HG02973 (cell line): ENCODE data around the gene ST3GAL5.

Experiments used
- ATAC-seq: cut with Tn5 transposase; IDR thresholded peaks from one replicate; pipeline ENCODE4 v1.9.1; 2021; ENCODE audit warnings: moderate library complexity; ENCODE audit not compliant: unreplicated experiment

Gene ST3GAL5

DNA sequence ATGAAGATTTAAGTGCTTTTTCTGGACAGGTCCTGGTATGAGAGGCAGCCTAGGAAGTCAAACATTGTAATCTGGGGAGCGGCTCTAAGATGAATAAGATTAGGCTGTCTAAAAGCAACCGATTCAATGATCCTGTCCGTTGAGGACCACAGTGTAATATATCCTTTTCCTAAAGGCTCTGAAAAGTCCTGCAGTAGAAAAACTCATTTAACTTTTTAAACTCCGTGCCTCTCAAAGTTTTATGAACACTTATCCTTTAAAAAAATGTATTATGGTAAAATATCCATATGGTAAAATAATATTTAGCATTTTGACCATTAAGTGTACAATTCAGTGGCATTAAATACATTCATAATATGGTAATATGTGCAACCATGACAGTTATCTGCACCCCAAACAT, 95.2 kb downstream of the ST3GAL5 start:
- ATAC-seq: no peak

DNA sequence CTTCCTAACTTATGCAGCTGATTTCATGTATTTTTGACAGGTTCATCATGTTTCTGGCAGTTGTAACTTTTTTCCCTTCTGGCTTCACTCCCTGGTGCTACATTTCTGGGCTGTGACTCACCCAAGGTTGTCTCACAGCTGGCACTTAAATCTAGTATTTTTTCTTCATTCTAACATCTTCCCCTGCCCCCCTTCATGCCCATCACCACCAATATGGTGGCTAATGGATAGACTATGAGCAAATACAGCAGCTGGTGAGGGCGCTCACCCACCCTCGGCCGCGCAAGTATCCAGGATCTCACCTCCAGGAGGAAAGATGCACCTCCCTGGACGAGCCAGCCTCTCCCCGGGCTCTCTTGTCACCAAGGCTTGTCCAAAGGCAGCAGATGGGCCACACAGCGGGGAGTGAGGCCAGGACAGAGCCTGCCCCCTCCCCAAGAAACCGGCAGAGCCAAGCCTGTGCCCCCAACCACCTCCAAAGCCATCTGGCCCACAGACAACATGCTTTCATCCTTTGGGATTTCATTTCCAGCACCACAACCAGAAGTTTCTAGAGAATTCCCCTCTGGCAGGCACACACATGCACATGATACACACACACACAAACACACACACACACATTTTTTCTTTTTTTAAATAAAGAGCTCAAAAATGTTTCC, 95.9 kb downstream of the ST3GAL5 start:
- ATAC-seq: no peak

DNA sequence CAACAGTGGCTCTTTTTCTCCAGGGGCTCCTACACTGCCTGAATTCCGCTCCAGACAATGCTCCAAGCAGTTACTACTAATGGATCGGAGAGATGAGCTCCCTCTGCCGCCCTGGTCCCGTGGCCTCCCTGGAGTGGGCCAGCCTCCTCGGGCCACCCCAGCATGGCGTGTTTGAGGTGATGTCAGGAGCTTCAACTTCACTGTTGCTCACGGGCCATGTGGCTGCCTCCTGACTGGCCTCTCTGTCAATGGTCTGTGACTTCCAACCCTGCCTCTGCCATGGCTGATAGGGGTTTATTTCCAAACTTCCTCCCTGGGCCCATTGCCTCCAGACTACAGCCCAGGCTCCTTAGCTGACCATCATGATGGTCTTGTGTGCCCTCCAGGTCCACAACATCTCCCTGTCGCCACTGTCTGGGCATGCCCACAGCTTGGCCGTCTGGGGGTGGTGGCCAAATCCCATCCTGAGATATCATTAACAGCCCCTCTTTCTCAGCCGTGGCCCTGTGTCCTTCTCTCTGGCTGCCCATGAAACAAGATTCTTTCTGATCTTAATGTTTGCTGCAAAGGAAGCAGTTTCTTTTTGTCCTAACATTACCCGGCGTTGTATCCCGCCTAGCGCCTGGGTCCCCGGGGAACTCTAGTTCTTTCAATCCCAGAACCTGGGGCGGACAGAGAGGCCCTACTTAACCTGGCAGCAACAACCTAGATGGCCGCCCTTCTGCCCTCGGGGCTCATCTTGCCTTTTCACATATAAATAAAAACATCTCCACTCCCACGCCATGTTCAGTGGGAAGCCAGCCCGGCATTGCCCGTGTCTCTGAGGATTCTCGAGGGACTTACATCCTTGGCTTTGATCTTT, 96.9 kb downstream of the ST3GAL5 start:
- no peak for ATAC-seq

DNA sequence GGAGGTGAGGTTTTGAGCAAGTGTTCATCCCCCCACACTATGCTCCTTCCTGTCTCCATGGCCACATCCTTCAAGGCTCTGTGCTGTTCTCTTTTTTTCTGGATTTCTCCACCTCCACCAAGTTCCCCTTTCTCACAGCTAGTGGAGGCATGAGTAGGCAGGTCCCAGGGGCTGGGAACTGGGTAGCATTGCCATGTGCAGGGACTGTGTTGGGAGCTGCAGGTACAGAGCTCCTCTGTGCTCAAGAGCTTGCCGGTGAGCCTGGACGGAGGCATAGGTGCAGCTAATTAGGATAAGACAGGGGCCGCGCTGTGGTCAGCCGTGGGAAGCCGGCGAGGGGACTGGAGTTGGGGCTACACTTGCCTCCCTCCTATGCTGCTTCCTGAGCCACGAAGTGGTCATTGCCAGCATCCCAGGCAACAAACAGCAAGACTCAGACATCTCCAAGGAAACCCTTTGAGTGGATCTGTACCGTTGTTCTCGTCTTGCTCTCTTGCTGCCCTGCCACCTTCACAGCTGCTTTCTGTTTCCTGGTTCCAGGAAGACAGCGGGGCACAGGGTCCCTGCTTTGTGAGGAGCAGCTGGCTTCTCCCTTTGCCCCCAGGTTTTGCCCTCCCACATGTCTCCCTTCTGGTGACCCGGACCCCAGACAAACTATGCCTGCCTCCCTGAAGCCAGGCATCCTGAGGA, 98.1 kb downstream of the ST3GAL5 start:
- no peak for ATAC-seq

DNA sequence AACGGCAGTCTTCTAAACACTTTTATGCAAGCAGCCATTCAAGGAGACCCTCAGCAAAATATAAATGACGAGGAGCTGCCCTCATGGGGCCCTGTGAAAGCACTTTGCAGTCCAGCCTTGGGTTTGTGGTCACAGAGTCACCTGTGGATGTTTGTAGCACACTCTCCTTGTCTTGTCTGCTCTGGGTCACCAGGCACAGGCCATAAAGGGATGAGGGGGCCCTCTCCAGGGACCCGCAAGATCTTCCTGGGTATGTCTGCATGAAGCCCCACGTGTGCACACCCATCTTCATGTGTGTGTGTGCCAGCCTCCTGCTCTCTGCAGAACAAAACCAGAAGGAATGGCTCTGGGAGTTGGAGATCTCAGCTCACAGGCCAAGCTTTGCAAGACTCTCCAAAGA, 98.8 kb downstream of the ST3GAL5 start:
- ATAC-seq: no peak

DNA sequence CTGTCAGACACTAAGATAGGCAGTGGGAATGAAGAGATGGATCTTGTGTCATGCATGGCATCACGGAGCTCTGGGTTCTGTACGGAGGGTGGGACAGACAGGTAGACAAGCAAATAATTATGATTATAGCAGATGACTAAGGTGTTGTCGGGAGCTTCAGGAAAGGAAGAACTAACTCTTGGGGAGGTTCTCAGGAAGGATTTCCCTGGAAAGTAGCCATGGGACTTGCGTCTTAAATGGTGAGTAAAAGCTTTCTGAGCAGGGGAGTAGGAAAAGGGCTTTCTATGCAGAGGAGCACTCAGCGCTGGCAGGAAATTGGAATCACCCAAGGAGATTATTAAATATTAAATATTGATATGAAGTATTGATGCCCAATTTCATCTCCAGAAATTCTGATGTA, 99.5 kb downstream of the ST3GAL5 start:
- ATAC-seq: no peak

DNA sequence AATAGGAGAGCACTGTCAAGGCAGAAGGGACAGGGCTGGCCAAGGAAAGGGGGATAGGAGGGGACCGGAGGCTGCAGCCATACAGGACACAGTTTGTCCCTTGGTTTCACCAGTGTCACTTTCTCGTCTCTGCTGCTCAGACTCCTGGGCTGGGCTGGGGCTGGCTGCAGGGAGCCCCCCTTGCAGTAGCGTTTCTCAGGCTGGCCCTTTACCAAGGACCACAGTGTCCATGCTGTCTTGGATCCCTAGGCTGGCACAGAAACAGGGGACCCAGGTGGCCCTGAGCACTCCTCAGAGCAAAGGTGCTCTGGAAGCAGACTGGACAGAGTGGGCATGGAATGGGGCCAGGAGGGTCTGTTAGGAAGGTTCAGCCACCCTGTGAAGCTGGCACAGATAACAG, 100.2 kb downstream of the ST3GAL5 start:
- no peak for ATAC-seq

DNA sequence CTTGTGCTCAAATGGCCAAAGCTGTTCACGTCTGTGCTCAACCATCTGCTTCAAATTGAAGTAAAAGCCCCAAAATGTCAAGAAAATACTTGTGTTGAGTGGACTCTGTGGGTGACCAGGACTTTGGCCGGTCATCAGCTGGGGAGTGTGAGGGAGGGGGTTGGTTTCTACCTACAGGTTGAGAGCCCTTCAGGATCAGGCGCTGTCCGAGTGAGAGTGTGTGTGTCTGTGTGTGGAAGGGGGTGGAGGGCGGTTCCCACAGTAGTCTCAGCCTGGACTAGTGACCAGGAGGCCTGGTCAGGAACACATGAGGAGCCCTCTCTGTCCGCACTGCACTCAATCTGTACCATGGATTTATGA, 100.8 kb downstream of the ST3GAL5 start:
- no peak for ATAC-seq

DNA sequence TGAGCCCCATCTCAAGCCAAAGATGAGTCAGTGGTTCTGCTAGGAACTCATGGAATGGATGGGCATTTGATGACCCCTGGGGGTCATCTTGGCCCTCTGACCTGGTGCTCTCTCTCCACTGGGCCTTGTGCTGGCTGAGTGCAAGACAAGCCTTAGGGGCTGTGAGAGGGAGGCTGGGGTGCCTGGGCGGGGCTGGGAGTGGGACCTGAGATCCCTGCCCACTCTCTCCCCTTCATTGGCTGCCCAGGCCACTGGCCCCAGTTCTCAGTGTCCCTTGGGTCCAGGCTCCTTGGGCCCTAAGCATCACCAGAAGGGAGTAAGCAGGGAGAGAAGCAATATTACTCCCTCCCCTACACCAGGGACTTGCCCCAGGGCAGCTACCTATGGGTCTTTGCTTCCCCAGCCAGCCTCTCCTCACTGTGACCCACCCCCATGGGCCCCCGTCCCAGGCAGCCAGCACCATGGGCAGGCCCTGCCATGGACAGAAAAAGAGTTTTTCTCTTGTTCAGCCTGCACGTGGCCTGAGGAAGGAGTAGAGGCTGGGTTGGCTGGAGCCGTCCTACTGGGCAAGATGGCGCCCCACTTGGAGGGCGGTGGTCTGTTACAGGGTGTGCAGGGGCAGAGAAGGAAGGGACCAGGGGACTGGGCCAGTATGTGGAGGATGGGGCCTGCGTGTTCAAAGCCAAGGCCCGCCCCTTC, 101.4 kb downstream of the ST3GAL5 start:
- ATAC-seq: no peak
